D721Med (cell line): Measurements from ENCODE around the gene RERE.
"Not testable (repeated sequence)": the region's sequence is repeated elsewhere in the genome, so short reads cannot be mapped to it uniquely, and the experiment has no call there.

ENCODE experiments used
- DNase-seq: peaks from one replicate; pipeline ENCODE4 v3.0.0; 2011; ENCODE audit warnings: low spot score; ENCODE audit not compliant: insufficient read length
- FAIRE-seq: peaks from 2 replicates; lab custom pipeline; 2011; peaks lifted over from hg19 to GRCh38; lab: Jason Lieb, UNC
- CTCF ChIP-seq: IDR thresholded peaks from 2 replicates; pipeline ENCODE4 v1.5.1; 2012; ENCODE audit warnings: mild to moderate bottlenecking, control low read depth; ENCODE audit not compliant: insufficient read depth; ENCODE audit errors: missing control alignments

RERE gene

GRCh38 chr1:8789314-8790214 is 27.9 kb downstream of the RERE start:
- DNase-seq = no peak
- no peak for TF ChIP-seq CTCF

GRCh38 chr1:8787218-8787617 is 30.2 kb downstream of the RERE start:
- no peak for TF ChIP-seq CTCF
- FAIRE-seq (no peak), DNase-seq (no peak)

More at GRCh38 chr1:8789314-8790214, 27.9 kb downstream of the RERE start:
- no peak for FAIRE-seq

- not testable (repeated sequence) for DNase-seq, FAIRE-seq
These were observed 31.2 kb downstream of the RERE start for GRCh38 chr1:8786204-8786603.

- DNase-seq (no peak), FAIRE-seq (no peak)
- TF ChIP-seq CTCF = no peak
These were observed 34.5 kb downstream of the RERE start for GRCh38 chr1:8782955-8783354.

GRCh38 chr1:8782001-8782620 is 35.3 kb downstream of the RERE start:
- TF ChIP-seq CTCF = no peak
- no peak for FAIRE-seq

GRCh38 chr1:8780405-8780804 is 37.0 kb downstream of the RERE start:
- TF ChIP-seq CTCF = no peak
- FAIRE-seq = no peak
- no peak for DNase-seq

More at GRCh38 chr1:8782001-8782620, 35.3 kb downstream of the RERE start:
- no peak for DNase-seq

GRCh38 chr1:8777867-8778266 is 39.6 kb downstream of the RERE start:
- TF ChIP-seq CTCF = no peak
- FAIRE-seq (no peak), DNase-seq (no peak)
